ENCODE results near the gene MARK4. TPM values are rescaled to one million over a fixed set of nuclear protein-coding genes. Genes with fewer than 3 reads are reported as not detected.
"Not testable (repeated sequence)": the region's sequence is repeated elsewhere in the genome, so short reads cannot be mapped to it uniquely, and the experiment has no call there.

Gene MARK4
- total RNA-seq, 2 experiments from 2014 or later, result 12.6 to 14.9 TPM

GRCh38 chr19:45302416-45302815 lies 51.3 kb downstream of the MARK4 start:
- no peaks in the 10 kb centered on the region for H3K4me1 Mint-ChIP-seq
- H3K27ac Mint-ChIP-seq, result no peak overlapping the region
- H3K27me3 Mint-ChIP-seq, result no peaks in the 10 kb centered on the region
- no peak overlapping the region for H3K4me3 Mint-ChIP-seq
- no peak for DNase-seq
- H3K9me3 Mint-ChIP-seq, result no peaks in the 10 kb centered on the region
- peaks cover 2% of the 10 kb centered on the region for H3K36me3 Mint-ChIP-seq

GRCh38 chr19:45303269-45304060 lies 52.4 kb downstream of the MARK4 start:
- no peaks in the 10 kb centered on the region for H3K9me3 Mint-ChIP-seq
- H3K27ac Mint-ChIP-seq, result no peak overlapping the region
- H3K4me3 Mint-ChIP-seq, result no peak overlapping the region
- peaks cover 2% of the 10 kb centered on the region for H3K36me3 Mint-ChIP-seq
- no peaks in the 10 kb centered on the region for H3K4me1 Mint-ChIP-seq
- DNase-seq, result no peak
- no peaks in the 10 kb centered on the region for H3K27me3 Mint-ChIP-seq

GRCh38 chr19:45304141-45304926 lies 53.3 kb downstream of the MARK4 start:
- DNase-seq, result no peak

GRCh38 chr19:45305007-45305406 lies 53.9 kb downstream of the MARK4 start:
- Mint-ChIP-seq H3K4me3 (no peak overlapping the region), H3K27me3 (no peaks in the 10 kb centered on the region), H3K4me1 (no peaks in the 10 kb centered on the region), H3K9me3 (no peaks in the 10 kb centered on the region), H3K27ac (no peak overlapping the region), H3K36me3 (no peaks in the 10 kb centered on the region)
- DNase-seq, result no peak

More at GRCh38 chr19:45304141-45304926, 53.3 kb downstream of the MARK4 start:
- H3K27ac Mint-ChIP-seq, result no peak overlapping the region
- H3K27me3 Mint-ChIP-seq, result no peaks in the 10 kb centered on the region
- H3K9me3 Mint-ChIP-seq, result no peaks in the 10 kb centered on the region
- no peaks in the 10 kb centered on the region for H3K4me1 Mint-ChIP-seq
- H3K36me3 Mint-ChIP-seq, result peaks cover 2% of the 10 kb centered on the region
- no peak overlapping the region for H3K4me3 Mint-ChIP-seq

GRCh38 chr19:45305421-45305820 lies 54.4 kb downstream of the MARK4 start:
- DNase-seq, result no peak
- no peaks in the 10 kb centered on the region for H3K36me3 Mint-ChIP-seq
- no peaks in the 10 kb centered on the region for H3K4me1 Mint-ChIP-seq
- H3K9me3 Mint-ChIP-seq, result no peaks in the 10 kb centered on the region
- no peak overlapping the region for H3K4me3 Mint-ChIP-seq
- H3K27ac Mint-ChIP-seq, result no peak overlapping the region
- no peaks in the 10 kb centered on the region for H3K27me3 Mint-ChIP-seq

- H3K36me3 Mint-ChIP-seq, result no peaks in the 10 kb centered on the region
- H3K27me3 Mint-ChIP-seq, result no peaks in the 10 kb centered on the region
- DNase-seq, result no peak
- no peaks in the 10 kb centered on the region for H3K9me3 Mint-ChIP-seq
- no peak overlapping the region for H3K27ac Mint-ChIP-seq
- H3K4me1 Mint-ChIP-seq, result no peaks in the 10 kb centered on the region
- H3K4me3 Mint-ChIP-seq, result no peak overlapping the region
Observed at GRCh38 chr19:45306040-45306439, 55.0 kb downstream of the MARK4 start.

- Mint-ChIP-seq H3K4me3 (no peak overlapping the region), H3K27me3 (peaks cover 4% of the 10 kb centered on the region), H3K36me3 (no peaks in the 10 kb centered on the region), H3K27ac (no peak overlapping the region), H3K4me1 (no peaks in the 10 kb centered on the region), H3K9me3 (no peaks in the 10 kb centered on the region)
- no peak for DNase-seq
Observed at GRCh38 chr19:45306518-45307027, 55.5 kb downstream of the MARK4 start.

- DNase-seq, result no peak
- peaks cover 5% of the 10 kb centered on the region for H3K27me3 Mint-ChIP-seq
- H3K27ac Mint-ChIP-seq, result no peak overlapping the region
- no peaks in the 10 kb centered on the region for H3K4me1 Mint-ChIP-seq
- no peaks in the 10 kb centered on the region for H3K9me3 Mint-ChIP-seq
- H3K36me3 Mint-ChIP-seq, result no peaks in the 10 kb centered on the region
- no peak overlapping the region for H3K4me3 Mint-ChIP-seq
Observed at GRCh38 chr19:45307361-45307760, 56.3 kb downstream of the MARK4 start.

- H3K27me3 Mint-ChIP-seq, result peaks cover 15% of the 10 kb centered on the region
- not testable (repeated sequence) for H3K27ac Mint-ChIP-seq, H3K4me3 Mint-ChIP-seq, H3K4me1 Mint-ChIP-seq, H3K36me3 Mint-ChIP-seq, DNase-seq, H3K9me3 Mint-ChIP-seq
Observed at GRCh38 chr19:45309322-45309721, 58.3 kb downstream of the MARK4 start.

- peaks cover 24% of the 10 kb centered on the region for H3K27me3 Mint-ChIP-seq
- no peak for DNase-seq
- H3K4me3 Mint-ChIP-seq, result no peak overlapping the region
- no peaks in the 10 kb centered on the region for H3K9me3 Mint-ChIP-seq
- H3K4me1 Mint-ChIP-seq, result no peaks in the 10 kb centered on the region
- H3K27ac Mint-ChIP-seq, result no peak overlapping the region
- H3K36me3 Mint-ChIP-seq, result no peaks in the 10 kb centered on the region
Observed at GRCh38 chr19:45311621-45312020, 60.5 kb downstream of the MARK4 start.

GRCh38 chr19:45312285-45312684 lies 61.2 kb downstream of the MARK4 start:
- not testable (repeated sequence) for H3K4me3 Mint-ChIP-seq, DNase-seq, H3K4me1 Mint-ChIP-seq, H3K36me3 Mint-ChIP-seq, H3K27ac Mint-ChIP-seq, H3K9me3 Mint-ChIP-seq
- H3K27me3 Mint-ChIP-seq, result peaks cover 28% of the 10 kb centered on the region

- Mint-ChIP-seq H3K36me3 (no peaks in the 10 kb centered on the region), H3K4me1 (no peaks in the 10 kb centered on the region), H3K4me3 (no peak overlapping the region), H3K27ac (no peak overlapping the region), H3K27me3 (peaks cover 38% of the 10 kb centered on the region), H3K9me3 (no peaks in the 10 kb centered on the region)
- DNase-seq, result no peak
Observed at GRCh38 chr19:45314708-45315245, 63.7 kb downstream of the MARK4 start.

GRCh38 chr19:45315304-45315703 lies 64.2 kb downstream of the MARK4 start:
- DNase-seq, result no peak
- no peaks in the 10 kb centered on the region for H3K9me3 Mint-ChIP-seq
- no peaks in the 10 kb centered on the region for H3K36me3 Mint-ChIP-seq
- peaks cover 38% of the 10 kb centered on the region for H3K27me3 Mint-ChIP-seq
- H3K4me3 Mint-ChIP-seq, result no peak overlapping the region
- no peak overlapping the region for H3K27ac Mint-ChIP-seq
- H3K4me1 Mint-ChIP-seq, result no peaks in the 10 kb centered on the region

GRCh38 chr19:45320997-45321775 lies 70.1 kb downstream of the MARK4 start:
- Mint-ChIP-seq H3K4me1 (no peaks in the 10 kb centered on the region), H3K27ac (no peak overlapping the region), H3K9me3 (no peaks in the 10 kb centered on the region), H3K27me3 (peaks cover 55% of the 10 kb centered on the region), H3K36me3 (no peaks in the 10 kb centered on the region), H3K4me3 (no peak overlapping the region)
- DNase-seq, result no peak

- DNase-seq, result no peak
- Mint-ChIP-seq H3K36me3 (no peaks in the 10 kb centered on the region), H3K4me1 (peaks cover 3% of the 10 kb centered on the region), H3K27ac (no peak overlapping the region), H3K4me3 (no peak overlapping the region), H3K27me3 (peaks cover 53% of the 10 kb centered on the region), H3K9me3 (no peaks in the 10 kb centered on the region)
Observed at GRCh38 chr19:45321848-45322247, 70.8 kb downstream of the MARK4 start.

All from activated naive CD8-positive, alpha-beta T cell treated with anti-CD3 and anti-CD28 coated beads for 36 hours (primary cell).